HG03025 (cell line): ENCODE results near the gene ZNF652.
"Not testable (repeated sequence)": the region's sequence is repeated elsewhere in the genome, so short reads cannot be mapped to it uniquely, and the experiment has no call there.

ENCODE experiments used
- ATAC-seq: cut with Tn5 transposase; IDR thresholded peaks from one replicate; pipeline ENCODE4 v1.9.1; 2021; ENCODE audit warnings: mild to moderate bottlenecking, moderate library complexity; ENCODE audit not compliant: unreplicated experiment, low FRiP score

The ZNF652 gene

DNA sequence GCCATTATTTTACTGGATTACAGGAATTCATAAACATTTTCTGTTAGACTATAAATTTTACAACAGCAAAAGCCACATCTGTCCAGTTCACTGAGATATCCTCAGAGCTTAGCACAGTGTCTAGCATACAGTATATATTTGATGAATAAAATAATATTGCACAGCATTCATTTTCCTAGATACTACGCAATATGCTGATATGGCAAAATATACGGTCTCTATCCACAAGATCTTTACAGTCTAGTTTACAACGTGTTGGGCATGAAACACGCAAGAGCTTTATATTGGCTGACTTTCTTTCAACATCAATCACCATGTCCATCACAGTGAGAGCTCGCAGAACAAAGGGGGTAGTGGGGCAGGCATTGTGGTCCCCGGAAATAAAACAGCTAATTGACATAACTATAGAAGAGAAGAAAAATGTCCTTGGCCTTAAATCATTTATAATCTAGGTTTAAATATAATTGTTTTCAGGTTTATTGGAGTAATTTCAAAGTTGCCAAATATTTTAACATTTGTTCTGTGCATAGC lies 43.5 kb downstream of the ZNF652 start:
- ATAC-seq: no peak

DNA sequence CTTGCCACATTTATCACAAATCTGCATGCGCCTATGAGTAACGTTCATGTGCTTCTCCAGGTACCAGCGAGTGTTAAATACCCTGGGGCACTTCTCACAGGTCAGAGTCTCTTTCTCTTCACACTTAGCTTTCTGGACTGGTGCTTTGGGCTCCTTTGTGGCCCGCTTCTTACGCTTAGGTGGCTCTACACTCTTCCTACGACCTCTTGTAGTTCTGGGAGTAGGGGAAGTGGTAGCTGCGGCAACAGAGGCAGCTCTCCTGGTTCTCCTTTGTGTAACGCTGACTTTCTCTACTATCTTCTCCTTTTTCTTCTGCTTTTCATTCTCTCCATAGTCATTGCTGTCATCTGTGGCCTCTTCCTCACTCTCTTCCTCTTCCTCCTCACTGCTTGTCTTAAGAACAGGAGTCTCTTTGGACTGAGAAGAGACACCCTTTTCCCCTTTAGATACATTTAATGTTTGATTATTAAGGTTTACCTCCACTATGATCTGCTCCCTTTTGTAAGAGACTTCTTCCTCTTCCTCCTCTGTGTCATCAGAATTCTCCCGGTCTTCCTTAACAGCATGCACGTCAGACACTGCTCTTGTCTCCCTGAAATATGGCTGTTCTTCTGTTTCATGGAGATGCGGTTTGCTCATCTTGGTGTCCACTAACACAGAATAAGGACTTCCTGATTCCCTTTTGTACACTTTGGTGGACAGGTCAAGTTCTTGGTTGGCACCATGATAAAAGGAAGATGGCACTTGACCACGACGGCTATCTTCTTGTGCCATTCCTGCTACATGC lies 45.0 kb downstream of the ZNF652 start:
- no peak for ATAC-seq

DNA sequence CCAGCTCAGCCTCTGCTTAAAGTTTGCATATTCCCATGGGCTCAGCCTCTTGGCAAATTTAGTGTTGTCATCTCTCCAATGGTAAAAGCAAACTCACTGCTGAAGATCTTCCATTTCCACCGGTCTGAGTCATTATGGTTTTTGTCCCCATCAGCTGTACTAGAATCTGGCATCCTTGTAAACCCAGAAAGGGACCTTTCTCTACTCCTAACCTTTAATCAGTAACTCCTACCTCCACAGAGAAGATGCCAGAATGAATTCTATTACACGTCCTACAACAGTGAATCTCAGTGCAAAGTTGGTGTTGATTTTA lies 45.8 kb downstream of the ZNF652 start:
- no peak for ATAC-seq

DNA sequence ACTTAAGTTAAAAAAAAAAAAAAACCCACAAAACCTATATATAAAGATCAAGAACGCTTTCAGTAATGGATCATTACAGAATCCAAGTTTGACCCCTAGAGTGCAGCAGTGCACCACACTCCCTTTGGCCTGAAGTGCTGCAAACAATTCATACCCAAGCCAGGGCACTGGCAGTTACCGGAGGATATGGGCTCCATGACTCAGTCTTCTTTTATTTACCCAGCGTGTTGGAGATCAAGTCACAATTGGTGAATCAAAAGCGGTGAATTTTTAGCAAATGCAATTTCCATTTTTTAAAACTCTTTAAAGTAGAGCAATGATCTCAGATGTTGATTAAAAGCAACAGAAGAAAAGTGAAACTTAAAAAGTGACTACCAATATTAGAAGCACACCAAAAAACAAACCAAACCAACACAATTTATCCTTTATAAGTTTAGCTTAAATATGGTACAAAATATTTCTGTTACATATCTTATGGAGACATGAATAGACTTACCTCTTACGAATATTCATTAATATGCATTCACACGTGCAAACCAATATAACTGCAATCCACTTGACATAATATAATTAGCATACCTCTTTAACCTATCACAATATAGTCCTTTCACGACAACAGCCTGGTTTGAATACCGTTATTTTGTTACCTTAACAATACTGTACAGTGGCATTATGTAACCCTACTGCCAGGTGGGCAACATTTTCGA lies 46.3 kb downstream of the ZNF652 start:
- no peak for ATAC-seq

DNA sequence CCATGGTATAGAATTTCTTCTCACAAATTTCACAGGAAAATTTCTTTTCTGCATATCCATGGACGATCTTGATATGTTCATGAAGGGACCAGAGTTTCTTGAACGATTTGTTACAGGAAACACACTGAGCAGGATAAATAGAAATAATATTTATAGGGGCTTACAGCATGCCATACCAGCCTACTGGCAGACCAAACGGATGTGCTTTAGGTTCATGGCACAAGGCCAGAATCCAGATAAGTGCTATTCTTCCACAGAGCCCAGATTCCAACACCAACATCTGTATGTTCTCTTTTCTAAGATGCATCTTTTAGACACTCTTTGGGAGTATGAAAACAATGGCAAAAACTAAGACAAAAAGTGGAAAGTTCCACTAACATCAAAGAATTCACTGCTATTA lies 49.3 kb downstream of the ZNF652 start:
- ATAC-seq: no peak

- ATAC-seq: no peak
These were observed 62.1 kb downstream of the ZNF652 start for GRCh38 chr17:49299996-49300395.

DNA sequence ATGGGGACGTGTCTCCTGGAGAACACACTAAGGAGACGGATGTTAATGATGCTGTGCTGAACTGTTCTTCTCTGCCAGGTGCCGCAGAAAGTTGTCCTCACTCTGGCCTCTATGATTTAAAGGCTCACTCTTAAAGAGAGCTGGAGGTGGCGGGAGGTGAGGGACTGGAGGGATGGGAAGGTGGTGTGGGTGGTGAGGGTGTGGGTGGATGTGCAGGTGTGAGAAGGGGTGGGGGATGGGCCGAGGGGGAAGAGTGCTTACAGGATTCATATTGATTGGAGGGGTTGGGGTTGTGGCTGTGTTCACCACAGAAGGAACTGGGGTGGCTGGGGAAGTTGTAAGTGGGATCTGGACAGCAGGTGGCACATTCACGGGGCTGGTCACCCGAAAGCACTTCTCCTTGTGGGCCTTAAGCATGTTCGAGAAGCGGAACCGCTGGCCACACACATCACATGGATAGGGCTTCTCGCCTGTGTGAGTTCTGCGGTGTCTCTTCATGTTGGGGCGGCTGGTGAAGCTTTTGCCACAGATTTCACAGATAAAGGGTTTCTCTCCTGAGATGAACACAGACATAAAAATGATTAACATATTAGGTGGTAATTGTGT lies 63.6 kb downstream of the ZNF652 start:
- no peak for ATAC-seq

DNA sequence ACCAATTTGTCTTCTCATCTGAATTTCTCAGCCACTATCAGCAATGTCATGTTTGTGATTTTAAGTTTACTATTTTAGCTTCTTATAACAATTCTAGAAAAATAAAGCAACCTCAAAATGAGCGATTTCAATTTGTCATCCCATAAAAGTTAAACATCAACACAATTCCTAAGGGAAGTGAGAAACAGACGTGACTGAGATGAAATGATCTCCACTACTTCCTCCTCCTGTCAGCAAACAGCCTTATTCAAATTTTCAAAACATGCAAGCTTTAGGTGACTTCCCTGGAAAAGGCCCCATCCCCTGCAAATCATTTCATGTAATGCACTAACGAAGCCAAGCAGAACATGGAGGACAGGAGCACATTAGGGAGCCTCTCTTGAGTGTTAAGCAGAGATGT lies 64.9 kb downstream of the ZNF652 start:
- ATAC-seq: no peak

- ATAC-seq: no peak
These were observed 67.9 kb downstream of the ZNF652 start for GRCh38 chr17:49294122-49294521.

DNA sequence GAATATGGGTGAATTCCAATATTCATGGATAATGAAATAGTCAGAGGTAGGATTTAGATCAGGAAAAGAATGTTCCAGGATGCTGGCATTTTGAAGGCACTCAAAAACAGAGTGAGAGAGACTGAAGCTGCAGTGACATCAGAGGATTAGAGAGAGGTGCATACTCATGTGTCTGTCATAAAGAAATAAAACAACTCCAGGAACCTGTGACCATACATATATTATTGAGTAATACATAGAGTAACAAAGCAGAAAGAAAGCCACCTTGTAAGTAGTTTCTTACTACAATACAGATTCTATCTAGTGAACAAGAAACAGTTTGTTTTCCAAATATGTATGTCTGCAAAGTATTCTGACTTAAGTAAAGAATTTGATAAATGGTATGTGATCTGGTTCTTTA lies 69.1 kb downstream of the ZNF652 start:
- ATAC-seq: no peak

DNA sequence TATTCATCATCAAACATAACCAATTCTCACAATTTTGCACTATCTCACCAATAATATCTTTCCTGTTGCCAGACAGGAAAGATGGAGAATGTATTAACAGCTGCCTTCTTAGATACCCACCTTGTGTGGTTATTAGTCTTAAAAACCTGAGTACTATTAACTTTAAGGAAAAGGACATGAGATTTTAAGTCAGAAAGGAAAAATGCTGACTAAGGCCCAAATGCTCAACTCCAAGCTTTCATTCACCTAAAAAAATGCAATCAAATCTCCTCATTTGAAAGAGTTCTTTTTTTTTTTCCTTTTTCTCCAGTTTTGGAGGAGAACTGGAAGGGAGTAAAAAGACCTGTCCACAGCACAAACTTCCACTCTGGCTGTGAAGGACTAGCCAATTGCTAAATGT lies 70.1 kb downstream of the ZNF652 start:
- ATAC-seq: no peak

DNA sequence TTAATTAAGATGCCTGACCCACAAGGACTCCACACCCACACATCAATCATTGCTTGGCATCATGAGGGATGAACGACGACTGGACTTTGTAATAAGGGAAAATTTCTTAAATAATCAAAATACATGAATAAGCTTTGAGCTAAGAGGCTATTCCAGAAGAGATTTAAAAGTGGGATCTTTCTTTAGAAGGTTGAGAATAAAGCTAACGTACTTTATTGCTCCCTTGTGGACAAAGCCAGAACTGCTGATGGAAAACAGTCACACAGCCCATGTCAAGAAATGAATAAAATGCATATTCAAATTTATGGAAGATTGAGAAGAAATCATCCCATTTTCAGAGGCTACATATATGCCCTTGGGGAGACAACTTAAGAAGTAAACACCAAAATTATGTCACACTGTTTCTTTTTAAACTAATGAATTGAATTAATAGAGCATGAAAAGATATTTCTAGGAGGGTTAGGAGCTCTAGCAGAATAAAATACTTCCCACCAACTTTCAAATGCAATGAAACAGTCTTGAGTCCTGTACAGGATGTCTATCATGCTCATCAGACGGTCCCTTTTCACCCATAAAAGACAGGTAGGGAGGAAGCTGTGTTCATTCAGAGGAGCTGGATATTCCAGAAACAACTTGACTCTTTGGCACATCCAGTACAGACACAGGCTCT lies 71.2 kb downstream of the ZNF652 start:
- ATAC-seq: no peak

- no peak for ATAC-seq
These were observed 73.7 kb downstream of the ZNF652 start for GRCh38 chr17:49288388-49288787.

GRCh38 chr17:49287481-49287880 lies 74.6 kb downstream of the ZNF652 start:
- ATAC-seq: no peak

GRCh38 chr17:49286261-49286973 lies 75.6 kb downstream of the ZNF652 start:
- ATAC-seq: not testable (repeated sequence)

DNA sequence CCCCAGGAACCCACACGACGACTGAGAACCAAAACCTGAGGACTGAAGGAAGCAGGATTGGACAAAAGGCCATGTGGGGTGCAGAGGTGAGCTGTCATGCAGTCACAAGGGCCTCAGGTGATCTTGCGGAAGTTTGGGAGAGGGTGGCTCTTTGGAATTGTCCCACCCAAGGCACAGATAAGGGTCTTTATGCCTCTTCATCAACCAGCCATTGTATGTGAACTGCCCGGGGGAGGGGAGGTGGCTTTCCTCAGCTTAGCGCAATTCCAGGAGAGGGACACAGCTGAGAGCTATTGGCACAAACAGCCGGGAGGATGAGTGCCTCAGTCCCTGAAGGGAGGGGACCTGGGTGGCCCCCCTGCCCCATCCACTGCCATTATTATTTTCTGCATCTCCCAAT lies 76.3 kb downstream of the ZNF652 start:
- ATAC-seq: no peak

GRCh38 chr17:49280918-49281317 lies 81.1 kb downstream of the ZNF652 start:
- ATAC-seq: no peak

- no peak for ATAC-seq
These were observed 82.0 kb downstream of the ZNF652 start for GRCh38 chr17:49280061-49280460.

GRCh38 chr17:49279263-49280015 lies 82.6 kb downstream of the ZNF652 start:
- not testable (repeated sequence) for ATAC-seq

DNA sequence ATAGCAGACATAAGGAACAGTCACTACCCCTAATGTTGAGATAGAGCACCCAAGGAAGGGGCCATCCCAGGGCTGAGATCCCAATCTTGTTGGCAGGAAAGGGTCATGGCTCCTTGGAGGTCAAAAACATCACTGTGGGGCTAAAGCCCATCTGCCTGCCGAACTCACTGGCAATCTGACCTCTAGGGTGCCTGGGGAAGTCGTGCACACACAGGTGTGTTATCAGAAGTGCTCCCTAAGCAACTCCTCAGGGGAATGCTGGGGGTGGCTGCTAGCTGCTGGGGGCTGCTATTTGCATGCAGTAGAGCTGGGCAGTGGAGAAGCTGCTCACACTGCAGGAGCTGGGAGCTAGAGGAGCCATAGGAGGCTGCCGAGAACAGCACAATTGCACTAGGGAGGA lies 84.0 kb downstream of the ZNF652 start:
- no peak for ATAC-seq
